ENCODE results near the gene CDK2AP2.

GRCh38 chr11:67528376-67528775 lies 20.4 kb upstream of the CDK2AP2 start:
- TF ChIP-seq POLR2A (IDR thresholded peaks at IDR 0.05; ENCODE audit: low read depth, low read length) (no peak), POU2F2 (IDR thresholded peaks at IDR 0.05; ENCODE audit: low read depth, low read length) (no peak), SPI1 (IDR thresholded peaks at IDR 0.05; ENCODE audit: low read depth, low read length) (no peak), POLR2AphosphoS5 (IDR thresholded peaks at IDR 0.05; ENCODE audit: low read depth, low read length) (no peak), TAF1 (IDR thresholded peaks at IDR 0.05; ENCODE audit: low read depth, low read length) (no peak), PAX5 (IDR thresholded peaks at IDR 0.05; ENCODE audit: insufficient read depth, low read length, severe bottlenecking) (no peak)
